GM12872 (cell line): Measurements from ENCODE around the gene CBX5.
A peak's percentile ranks its signal among the peaks of the same experiment; 100 is the strongest.

Experiments
- CTCF ChIP-seq: IDR thresholded peaks from 3 replicates; pipeline ENCODE4 v1.5.1; 2011; ENCODE audit warnings: low read depth, mild to moderate bottlenecking, low read length, moderate library complexity; ENCODE audit not compliant: insufficient read depth

Gene CBX5

GRCh38 chr12:54220092-54220557, 59.8 kb downstream of the CBX5 start:
- TF ChIP-seq CTCF: peak; percentile 94

GRCh38 chr12:54217774-54218241, 62.1 kb downstream of the CBX5 start:
- TF ChIP-seq CTCF: peak; percentile 30; the same call in 2 of the 3 replicates

GRCh38 chr12:54216797-54217661, 62.9 kb downstream of the CBX5 start:
- TF ChIP-seq CTCF: peak; percentile 71

GRCh38 chr12:54215989-54216796, 63.7 kb downstream of the CBX5 start:
- TF ChIP-seq CTCF: no peak

GRCh38 chr12:54214553-54215406, 65.1 kb downstream of the CBX5 start:
- TF ChIP-seq CTCF: peak; percentile 100

- no peak for TF ChIP-seq CTCF
These were observed 66.8 kb downstream of the CBX5 start for GRCh38 chr12:54213079-54213478.
